HEK293 (cell line): ENCODE data around the gene GPHN.

Source experiments
- CTCF ChIA-PET: fragments of 350-600 bp; formaldehyde crosslinking; extraction: SDS; loops from one replicate; lab custom pipeline; 2021; ENCODE audit warnings: antibody characterized with exemption; lab: Yijun Ruan, JAX
- POLR2A ChIA-PET: fragments of 300-600 bp; formaldehyde crosslinking; extraction: SDS; loops from one replicate; lab custom pipeline; 2020; ENCODE audit warnings: antibody characterized with exemption, inconsistent platforms; lab: Yijun Ruan, JAX
- H3K27ac ChIP-seq: fragments of 200-500 bp; sonication (Bioruptor generic); 2 replicates; pipeline ENCODE4 v1.5.1; 2014; ENCODE audit warnings: low read depth, low read length, control low read depth, inconsistent platforms; ENCODE audit errors: extremely low read depth
- H3K36me3 ChIP-seq, 2 experiments: fragments of 200-500 bp in 1 of 2; sonication (Bioruptor generic) in 1 of 2; 1 replicate in 1 of 2; 2 replicates in 1 of 2; pipeline ENCODE4 v1.5.1; 2014 to 2017; ENCODE audit warnings: inconsistent platforms in 2 of 2, low read length in 2 of 2; ENCODE audit not compliant: control insufficient read depth in 2 of 2, insufficient read depth in 1 of 2
- H3K4me1 ChIP-seq: fragments of 200-500 bp; sonication (Bioruptor generic); 2 replicates; pipeline ENCODE4 v1.5.1; 2014; ENCODE audit warnings: mild to moderate bottlenecking, low read length, inconsistent platforms; ENCODE audit not compliant: control insufficient read depth, insufficient read depth
- H3K4me3 ChIP-seq: 2 replicates; pipeline ENCODE4 v1.5.1; 2011; ENCODE audit warnings: low read depth, mild to moderate bottlenecking, control low read depth, low read length, moderate library complexity
- H3K9me3 ChIP-seq: fragments of 200-500 bp; sonication (Bioruptor generic); 2 replicates; pipeline ENCODE4 v1.5.1; 2014; ENCODE audit warnings: low read depth, low read length, inconsistent platforms; ENCODE audit not compliant: control insufficient read depth, insufficient read depth
- FEZF1 ChIP-seq: fragments of 450-650 bp; formaldehyde crosslinking; IDR thresholded peaks from 2 replicates; pipeline ENCODE4 v1.5.1; 2016; ENCODE audit warnings: missing biosample characterization, missing genetic modification characterization
- GLIS1 ChIP-seq: fragments of 450-650 bp; formaldehyde crosslinking; IDR thresholded peaks from 2 replicates; pipeline ENCODE4 v1.5.1; 2016; ENCODE audit warnings: missing biosample characterization, missing genetic modification characterization
- GLIS2 ChIP-seq: fragments of 450-650 bp; formaldehyde crosslinking; IDR thresholded peaks from 2 replicates; pipeline ENCODE4 v1.5.1; 2016; ENCODE audit warnings: missing biosample characterization, missing genetic modification characterization
- HIC1 ChIP-seq: fragments of 450-650 bp; formaldehyde crosslinking; IDR thresholded peaks from 2 replicates; pipeline ENCODE4 v1.5.1; 2016; ENCODE audit warnings: missing biosample characterization, missing genetic modification characterization
- HOXC10 ChIP-seq: sonication (generic); formaldehyde crosslinking; IDR thresholded peaks from 2 replicates; pipeline ENCODE4 v1.8.1; 2023; ENCODE audit warnings: mild to moderate bottlenecking, missing genetic modification reagents
- KLF1 ChIP-seq: fragments of 450-650 bp; formaldehyde crosslinking; IDR thresholded peaks from 2 replicates; pipeline ENCODE4 v1.5.1; 2016; ENCODE audit warnings: missing biosample characterization, missing genetic modification characterization
- KLF8 ChIP-seq: fragments of 450-650 bp; formaldehyde crosslinking; IDR thresholded peaks from 2 replicates; pipeline ENCODE4 v1.5.1; 2016; ENCODE audit warnings: missing biosample characterization, missing genetic modification characterization
- SP7 ChIP-seq: fragments of 450-650 bp; formaldehyde crosslinking; IDR thresholded peaks from 2 replicates; pipeline ENCODE4 v1.5.1; 2016; ENCODE audit warnings: missing biosample characterization, missing genetic modification characterization
- TCF7L2 ChIP-seq: IDR thresholded peaks from 2 replicates; pipeline ENCODE4 v1.6.1; 2011; ENCODE audit warnings: low read depth, mild to moderate bottlenecking, inconsistent platforms, low read length, moderate library complexity, borderline replicate concordance
- ZBTB1 ChIP-seq: fragments of 450-650 bp; formaldehyde crosslinking; IDR thresholded peaks from 2 replicates; pipeline ENCODE4 v1.5.1; 2016; ENCODE audit warnings: missing biosample characterization, missing genetic modification characterization
- ZBTB49 ChIP-seq: fragments of 450-650 bp; formaldehyde crosslinking; IDR thresholded peaks from 2 replicates; pipeline ENCODE4 v1.5.1; 2016; ENCODE audit warnings: missing biosample characterization, missing genetic modification characterization, low read depth
- ZBTB7A ChIP-seq: fragments of 450-650 bp; formaldehyde crosslinking; IDR thresholded peaks from 2 replicates; pipeline ENCODE4 v1.5.1; 2016; ENCODE audit warnings: low read depth, missing biosample characterization, missing genetic modification characterization
- ZFP69B ChIP-seq: fragments of 450-650 bp; formaldehyde crosslinking; IDR thresholded peaks from 2 replicates; pipeline ENCODE4 v1.5.1; 2016; ENCODE audit warnings: missing biosample characterization, missing genetic modification characterization
- ZNF10 ChIP-seq: fragments of 450-650 bp; formaldehyde crosslinking; IDR thresholded peaks from 2 replicates; pipeline ENCODE4 v1.5.1; 2017; ENCODE audit warnings: missing biosample characterization, missing genetic modification characterization
- ZNF138 ChIP-seq: fragments of 450-650 bp; formaldehyde crosslinking; IDR thresholded peaks from 2 replicates; pipeline ENCODE4 v1.5.1; 2016; ENCODE audit warnings: missing biosample characterization, missing genetic modification characterization, borderline replicate concordance
- ZNF214 ChIP-seq: fragments of 450-650 bp; formaldehyde crosslinking; IDR thresholded peaks from 2 replicates; pipeline ENCODE4 v1.5.1; 2017; ENCODE audit warnings: missing biosample characterization, mild to moderate bottlenecking, missing genetic modification characterization, borderline replicate concordance
- ZNF311 ChIP-seq: fragments of 450-650 bp; formaldehyde crosslinking; IDR thresholded peaks from 2 replicates; pipeline ENCODE4 v1.5.1; 2017; ENCODE audit warnings: missing biosample characterization, missing genetic modification characterization, borderline replicate concordance
- ZNF362 ChIP-seq: fragments of 450-650 bp; formaldehyde crosslinking; IDR thresholded peaks from 2 replicates; pipeline ENCODE4 v1.5.1; 2016; ENCODE audit warnings: missing biosample characterization, missing genetic modification characterization
- ZNF366 ChIP-seq: fragments of 450-650 bp; formaldehyde crosslinking; conservative IDR thresholded peaks from 2 replicates; pipeline ENCODE4 v1.5.1; 2016; ENCODE audit warnings: missing biosample characterization, missing genetic modification characterization
- ZNF391 ChIP-seq: fragments of 450-650 bp; formaldehyde crosslinking; IDR thresholded peaks from 2 replicates; pipeline ENCODE4 v1.5.1; 2016; ENCODE audit warnings: low read depth, missing biosample characterization, missing genetic modification characterization, borderline replicate concordance
- ZNF48 ChIP-seq: fragments of 450-650 bp; formaldehyde crosslinking; IDR thresholded peaks from 2 replicates; pipeline ENCODE4 v1.5.1; 2016; ENCODE audit warnings: missing biosample characterization, missing genetic modification characterization
- ZNF623 ChIP-seq: fragments of 450-650 bp; formaldehyde crosslinking; IDR thresholded peaks from 2 replicates; pipeline ENCODE4 v1.5.1; 2016; ENCODE audit warnings: missing biosample characterization, missing genetic modification characterization
- ZNF701 ChIP-seq: fragments of 450-650 bp; formaldehyde crosslinking; IDR thresholded peaks from 2 replicates; pipeline ENCODE4 v1.5.1; 2016; ENCODE audit warnings: missing biosample characterization, missing genetic modification characterization
- ZNF768 ChIP-seq: fragments of 450-650 bp; formaldehyde crosslinking; IDR thresholded peaks from 2 replicates; pipeline ENCODE4 v1.5.1; 2018; ENCODE audit warnings: missing biosample characterization, mild to moderate bottlenecking, missing genetic modification characterization
- ZNF843 ChIP-seq: fragments of 450-650 bp; formaldehyde crosslinking; IDR thresholded peaks from 2 replicates; pipeline ENCODE4 v1.5.1; 2016; ENCODE audit warnings: missing biosample characterization, missing genetic modification characterization
- ZSCAN30 ChIP-seq: fragments of 450-650 bp; IDR thresholded peaks from 2 replicates; pipeline ENCODE4 v1.5.1; 2018; ENCODE audit warnings: missing biosample characterization, mild to moderate bottlenecking, missing genetic modification characterization, moderate library complexity
- ZXDB ChIP-seq: fragments of 450-650 bp; formaldehyde crosslinking; IDR thresholded peaks from 2 replicates; pipeline ENCODE4 v1.5.1; 2016; ENCODE audit warnings: missing biosample characterization, missing genetic modification characterization

Gene GPHN

DNA sequence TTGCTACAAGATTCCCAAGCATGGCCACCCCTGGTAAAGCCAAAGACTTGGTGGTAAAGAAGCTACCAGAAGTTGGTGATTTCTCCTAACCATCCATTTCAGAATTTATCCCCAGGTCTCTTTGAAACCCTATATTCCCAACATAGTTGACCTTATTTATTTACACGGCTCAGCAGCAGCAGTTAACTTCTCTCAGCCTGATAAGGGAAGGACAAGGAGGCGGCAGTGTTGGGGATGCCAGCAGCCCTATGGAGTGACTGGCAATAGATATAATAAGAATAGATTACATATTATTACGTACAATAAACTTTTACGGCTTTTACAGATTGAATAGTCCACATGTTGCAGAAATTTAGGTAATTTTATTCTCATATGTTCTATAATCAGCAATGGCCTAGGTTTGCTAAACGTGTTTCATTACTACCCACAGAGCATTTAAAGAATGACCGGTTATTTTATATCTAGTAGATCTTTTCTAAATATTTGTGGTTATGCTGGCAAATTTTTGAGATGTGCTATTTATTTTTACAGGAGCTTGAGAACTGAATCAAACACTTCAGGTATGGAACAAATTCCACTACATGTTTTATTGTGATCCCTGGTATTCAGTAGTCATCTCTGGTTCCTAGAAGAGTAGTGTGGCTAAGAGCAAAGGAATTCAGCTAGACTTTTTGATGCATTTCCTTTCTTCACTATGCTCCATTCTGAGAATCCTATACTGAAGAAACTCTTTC is 713.5 kb downstream of the GPHN start:
- Histone ChIP-seq H3K36me3 (no peaks in the 10 kb centered on the region), H3K4me3 (no peak overlapping the region), H3K9me3 (no peaks in the 10 kb centered on the region), H3K4me1 (peaks cover 15% of the 10 kb centered on the region), H3K27ac (no peak overlapping the region)
- ChIA-PET CTCF (interaction anchor here (1.2 kb wide), 1 partner anchor 12 kb away, joined by 5 read pairs; no protein-coding TSS in a partner anchor), POLR2A (interaction anchor here (0.6 kb wide), 1 partner anchor 862 kb away, joined by 4 read pairs; no protein-coding TSS in a partner anchor)
- TF ChIP-seq ZXDB (tag by site-specific recombination), result 0 out of 2 replicates have a peak, but pooled peaks have one; percentile 34
- TF ChIP-seq ZSCAN30, result peak; percentile 29; the same call in 1 of the 2 replicates
- peak; percentile 58; the same call in 1 of the 2 replicates for TF ChIP-seq ZNF10 (tag by site-specific recombination)
- TF ChIP-seq ZBTB49, result no peak
- TF ChIP-seq ZNF843, result 0 out of 2 replicates have a peak, but pooled peaks have one; percentile 32
- no peak for TF ChIP-seq HIC1 (tag by site-specific recombination)
- 0 out of 2 replicates have a peak, but pooled peaks have one; percentile 12 for TF ChIP-seq KLF8

GRCh38 chr14:67221982-67222328 is 714.0 kb downstream of the GPHN start:
- ChIA-PET POLR2A (no interaction called here), CTCF (interaction anchor here (1.2 kb wide), 1 partner anchor 11 kb away, joined by 5 read pairs; no protein-coding TSS in a partner anchor)
- H3K27ac ChIP-seq, result no peak overlapping the region

More at GRCh38 chr14:67221982-67222328, 714.0 kb downstream of the GPHN start:
- TF ChIP-seq HOXC10 (no peak), ZNF48 (tag by site-specific recombination) (no peak), ZFP69B (tag by site-specific recombination) (no peak), ZNF623 (no peak), ZNF138 (tag by site-specific recombination) (no peak), ZNF362 (tag by site-specific recombination) (no peak), ZNF214 (no peak), ZNF366 (tag by site-specific recombination) (no peak), ZBTB7A (tag by site-specific recombination) (no peak), ZNF768 (tag by site-specific recombination) (no peak), GLIS2 (tag by site-specific recombination) (no peak), ZNF391 (no peak), ZNF701 (tag by site-specific recombination) (no peak), KLF1 (no peak), TCF7L2 (no peak), FEZF1 (tag by site-specific recombination) (no peak), ZNF311 (tag by site-specific recombination) (no peak), SP7 (tag by site-specific recombination) (no peak), GLIS1 (tag by site-specific recombination) (no peak), ZBTB1 (no peak)
- peaks cover 15% of the 10 kb centered on the region for H3K4me1 ChIP-seq
- no peak overlapping the region for H3K4me3 ChIP-seq
- no peaks in the 10 kb centered on the region for H3K36me3 ChIP-seq
- H3K9me3 ChIP-seq, result no peaks in the 10 kb centered on the region
